ENCODE data around the gene ACTL10. TPM values are rescaled to one million over a fixed set of nuclear protein-coding genes. Genes with fewer than 3 reads are reported as not detected.

ACTL10 gene
- total and polyA plus RNA-seq, 2 of the 13 experiments (the other 11 are each of a cell fraction or from before 2014, with no cell fraction given): not detected

DNA sequence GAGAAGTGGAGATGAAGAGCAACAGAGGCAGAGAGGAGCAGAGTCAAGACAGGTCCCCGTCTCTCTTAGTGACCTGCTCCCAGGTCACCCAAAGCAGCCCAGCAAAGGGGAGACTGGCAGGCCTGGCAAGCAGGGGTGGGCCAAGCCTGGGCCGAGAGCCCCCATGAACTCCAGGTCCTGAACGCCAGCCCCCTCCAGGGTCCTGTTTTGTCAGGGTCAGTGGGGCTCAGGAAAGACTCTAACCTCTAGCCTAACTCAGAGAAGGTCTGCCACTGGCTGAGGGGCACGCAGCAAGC, 6.3 kb downstream of the ACTL10 start (continued):
- TF ChIP-seq ZSCAN12 (CRISPR knock-in tag; IDR thresholded peaks at IDR 0.05): no peak
- TF ChIP-seq REL (CRISPR knock-in tag; conservative IDR thresholded peaks at IDR 0.05): no peak
- TF ChIP-seq SIX1 (CRISPR knock-in tag; IDR thresholded peaks at IDR 0.05; ENCODE audit: borderline replicate concordance): no peak
- TF ChIP-seq PHF5A (CRISPR knock-in tag; IDR thresholded peaks at IDR 0.05; ENCODE audit: low read depth, unreplicated experiment): no peak
- TF ChIP-seq, protein P1, sequence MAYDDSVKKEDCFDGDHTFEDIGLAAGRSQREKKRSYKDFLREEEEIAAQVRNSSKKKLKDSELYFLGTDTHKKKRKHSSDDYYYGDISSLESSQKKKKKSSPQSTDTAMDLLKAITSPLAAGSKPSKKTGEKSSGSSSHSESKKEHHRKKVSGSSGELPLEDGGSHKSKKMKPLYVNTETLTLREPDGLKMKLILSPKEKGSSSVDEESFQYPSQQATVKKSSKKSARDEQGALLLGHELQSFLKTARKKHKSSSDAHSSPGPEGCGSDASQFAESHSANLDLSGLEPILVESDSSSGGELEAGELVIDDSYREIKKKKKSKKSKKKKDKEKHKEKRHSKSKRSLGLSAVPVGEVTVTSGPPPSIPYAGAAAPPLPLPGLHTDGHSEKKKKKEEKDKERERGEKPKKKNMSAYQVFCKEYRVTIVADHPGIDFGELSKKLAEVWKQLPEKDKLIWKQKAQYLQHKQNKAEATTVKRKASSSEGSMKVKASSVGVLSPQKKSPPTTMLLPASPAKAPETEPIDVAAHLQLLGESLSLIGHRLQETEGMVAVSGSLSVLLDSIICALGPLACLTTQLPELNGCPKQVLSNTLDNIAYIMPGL (CRISPR knock-in tag; IDR thresholded peaks at IDR 0.05; ENCODE audit: borderline replicate concordance in 1 of 2, low read depth in 1 of 2): 0 out of 4 replicates have a peak, but pooled peaks of 1 of the 2 experiments have one; percentile 9
- TF ChIP-seq KAT8 (CRISPR knock-in tag; IDR thresholded peaks at IDR 0.05): peak; percentile 7
- TF ChIP-seq, protein P2, sequence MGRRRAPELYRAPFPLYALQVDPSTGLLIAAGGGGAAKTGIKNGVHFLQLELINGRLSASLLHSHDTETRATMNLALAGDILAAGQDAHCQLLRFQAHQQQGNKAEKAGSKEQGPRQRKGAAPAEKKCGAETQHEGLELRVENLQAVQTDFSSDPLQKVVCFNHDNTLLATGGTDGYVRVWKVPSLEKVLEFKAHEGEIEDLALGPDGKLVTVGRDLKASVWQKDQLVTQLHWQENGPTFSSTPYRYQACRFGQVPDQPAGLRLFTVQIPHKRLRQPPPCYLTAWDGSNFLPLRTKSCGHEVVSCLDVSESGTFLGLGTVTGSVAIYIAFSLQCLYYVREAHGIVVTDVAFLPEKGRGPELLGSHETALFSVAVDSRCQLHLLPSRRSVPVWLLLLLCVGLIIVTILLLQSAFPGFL (CRISPR knock-in tag; IDR thresholded peaks at IDR 0.05): 0 out of 2 replicates have a peak, but pooled peaks have one; percentile 38
- TF ChIP-seq, protein P3, sequence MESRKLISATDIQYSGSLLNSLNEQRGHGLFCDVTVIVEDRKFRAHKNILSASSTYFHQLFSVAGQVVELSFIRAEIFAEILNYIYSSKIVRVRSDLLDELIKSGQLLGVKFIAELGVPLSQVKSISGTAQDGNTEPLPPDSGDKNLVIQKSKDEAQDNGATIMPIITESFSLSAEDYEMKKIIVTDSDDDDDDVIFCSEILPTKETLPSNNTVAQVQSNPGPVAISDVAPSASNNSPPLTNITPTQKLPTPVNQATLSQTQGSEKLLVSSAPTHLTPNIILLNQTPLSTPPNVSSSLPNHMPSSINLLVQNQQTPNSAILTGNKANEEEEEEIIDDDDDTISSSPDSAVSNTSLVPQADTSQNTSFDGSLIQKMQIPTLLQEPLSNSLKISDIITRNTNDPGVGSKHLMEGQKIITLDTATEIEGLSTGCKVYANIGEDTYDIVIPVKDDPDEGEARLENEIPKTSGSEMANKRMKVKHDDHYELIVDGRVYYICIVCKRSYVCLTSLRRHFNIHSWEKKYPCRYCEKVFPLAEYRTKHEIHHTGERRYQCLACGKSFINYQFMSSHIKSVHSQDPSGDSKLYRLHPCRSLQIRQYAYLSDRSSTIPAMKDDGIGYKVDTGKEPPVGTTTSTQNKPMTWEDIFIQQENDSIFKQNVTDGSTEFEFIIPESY (CRISPR knock-in tag; IDR thresholded peaks at IDR 0.05): no peak
- 0 out of 2 replicates have a peak, but pooled peaks have one; percentile 1 for TF ChIP-seq ZNF225 (CRISPR knock-in tag; IDR thresholded peaks at IDR 0.05)
- TF ChIP-seq IKZF4 (CRISPR knock-in tag; IDR thresholded peaks at IDR 0.05; ENCODE audit: borderline replicate concordance, low read depth, not compliant biosample characterization): peak; percentile 26
- no peak for TF ChIP-seq U2AF1 (optimal IDR thresholded peaks at IDR 0.05; ENCODE audit: low read depth, low read length)
- no peak for TF ChIP-seq POLR2G (IDR thresholded peaks at IDR 0.05; ENCODE audit: low read depth, low read length)
